Measurements from ENCODE around the gene DUOXA1. TPM values are rescaled to one million over a fixed set of nuclear protein-coding genes. Genes with fewer than 3 reads are reported as not detected.

Gene DUOXA1
- polyA plus RNA-seq, 1 donor (not counting 4 experiments of a cell fraction or from before 2014, with no cell fraction given): 15.1 TPM

- Histone ChIP-seq H3K9ac (ENCODE audit: control insufficient read depth, extremely low read depth, insufficient read depth, low read length) (no peak overlapping the region), H3K79me2 (ENCODE audit: control insufficient read depth, insufficient read depth, low read length) (no peaks in the 10 kb centered on the region), H3K4me3 (ENCODE audit: control insufficient read depth in 2 of 3, extremely low read depth in 1 of 3, insufficient read depth in 2 of 3, low read depth in 1 of 3, low read length in 3 of 3) (no peak overlapping the region), H3K4me2 (ENCODE audit: control insufficient read depth, extremely low read depth, insufficient read depth, low read depth, low read length) (no peak overlapping the region), H3K27me3 (ENCODE audit: control insufficient read depth, extremely low read depth, insufficient read depth, low read length) (peaks cover 36% of the 10 kb centered on the region), H3K27ac (ENCODE audit: control insufficient read depth, insufficient read depth, low read length) (no peak overlapping the region), H3K9me3 (ENCODE audit: control insufficient read depth, low read depth, low read length) (no peaks in the 10 kb centered on the region), H2AFZ (ENCODE audit: control insufficient read depth, low read length) (no peak overlapping the region), H3K36me3 (ENCODE audit: control insufficient read depth in 2 of 2, extremely low read depth in 1 of 2, insufficient read depth in 2 of 2, low read length in 2 of 2) (no peaks in the 10 kb centered on the region), H3K9me1 (ENCODE audit: control insufficient read depth, extremely low read depth, insufficient read depth, low read length) (no peaks in the 10 kb centered on the region), H3K4me1 (ENCODE audit: control insufficient read depth, extremely low read depth, insufficient read depth, low read length) (peaks cover 8% of the 10 kb centered on the region), H4K20me1 (ENCODE audit: control insufficient read depth, extremely low read depth, insufficient read depth, low read length) (no peaks in the 10 kb centered on the region)
- DNase-seq (ENCODE audit: low read depth, low spot score): no peak
- FAIRE-seq: no peak
- dilution Hi-C loops (cut with MboI; ENCODE audit: extremely low pct_ligation_motif_present, low sequenced_read_pairs): no loop called here
- TF ChIP-seq CTCF (optimal IDR thresholded peaks at IDR 0.05 in 1 of 3, IDR thresholded peaks at IDR 0.05 in 1 of 3, conservative IDR thresholded peaks at IDR 0.05 in 1 of 3; ENCODE audit: extremely low read depth in 1 of 3, insufficient read depth in 2 of 3, low read length in 3 of 3): no peak
- no peak for TF ChIP-seq EZH2 (IDR thresholded peaks at IDR 0.05; ENCODE audit: low read length)
Measured at GRCh38 chr15:45107941-45108630, 21.6 kb downstream of the DUOXA1 start.

GRCh38 chr15:45106002-45106790, 23.5 kb downstream of the DUOXA1 start:
- FAIRE-seq: no peak
- no peaks in the 10 kb centered on the region for H4K20me1 ChIP-seq (ENCODE audit: control insufficient read depth, extremely low read depth, insufficient read depth, low read length)
- DNase-seq (ENCODE audit: low read depth, low spot score): no peak
- no peak overlapping the region for H3K27ac ChIP-seq (ENCODE audit: control insufficient read depth, insufficient read depth, low read length)
- no peaks in the 10 kb centered on the region for H3K36me3 ChIP-seq (ENCODE audit: control insufficient read depth in 2 of 2, extremely low read depth in 1 of 2, insufficient read depth in 2 of 2, low read length in 2 of 2)
- dilution Hi-C loops (cut with MboI; ENCODE audit: extremely low pct_ligation_motif_present, low sequenced_read_pairs): no loop called here
- H3K9me1 ChIP-seq (ENCODE audit: control insufficient read depth, extremely low read depth, insufficient read depth, low read length): no peaks in the 10 kb centered on the region
- H3K4me2 ChIP-seq (ENCODE audit: control insufficient read depth, extremely low read depth, insufficient read depth, low read depth, low read length): no peak overlapping the region
- H3K9me3 ChIP-seq (ENCODE audit: control insufficient read depth, low read depth, low read length): no peaks in the 10 kb centered on the region
- H3K4me1 ChIP-seq (ENCODE audit: control insufficient read depth, extremely low read depth, insufficient read depth, low read length): no peaks in the 10 kb centered on the region
- H3K27me3 ChIP-seq (ENCODE audit: control insufficient read depth, extremely low read depth, insufficient read depth, low read length): peaks cover 22% of the 10 kb centered on the region
- TF ChIP-seq EZH2 (IDR thresholded peaks at IDR 0.05; ENCODE audit: low read length) (no peak), CTCF (optimal IDR thresholded peaks at IDR 0.05 in 1 of 3, IDR thresholded peaks at IDR 0.05 in 1 of 3, conservative IDR thresholded peaks at IDR 0.05 in 1 of 3; ENCODE audit: extremely low read depth in 1 of 3, insufficient read depth in 2 of 3, low read length in 3 of 3) (no peak)
- no peak overlapping the region for H3K4me3 ChIP-seq (ENCODE audit: control insufficient read depth in 2 of 3, extremely low read depth in 1 of 3, insufficient read depth in 2 of 3, low read depth in 1 of 3, low read length in 3 of 3)
- no peaks in the 10 kb centered on the region for H3K79me2 ChIP-seq (ENCODE audit: control insufficient read depth, insufficient read depth, low read length)
- H2AFZ ChIP-seq (ENCODE audit: control insufficient read depth, low read length): no peak overlapping the region
- no peak overlapping the region for H3K9ac ChIP-seq (ENCODE audit: control insufficient read depth, extremely low read depth, insufficient read depth, low read length)

Measured in keratinocyte (primary cell).